Lung (tissue), 12 donors: ENCODE measurements around the gene SKIL. TPM values are rescaled to one million over a fixed set of nuclear protein-coding genes. Genes with fewer than 3 reads are reported as not detected.

Experiments
- ATAC-seq: fragments of 200-7000 bp; cut with Tn5 transposase; one replicate; pipeline ENCODE4 v1.9.1; 2020; ENCODE audit warnings: moderate number of reproducible peaks; ENCODE audit not compliant: insufficient read depth, low FRiP score
- DNase-seq, 3 donors: peaks; one replicate each; pipeline ENCODE4 v3.0.0-alpha.2; 2013 to 2017
- H3K27ac ChIP-seq, 2 donors: one replicate each; pipeline ENCODE4 v1.5.1; 2013; ENCODE audit warnings: mild to moderate bottlenecking in 2 of 2, moderate library complexity in 2 of 2, control low read depth in 1 of 2, inconsistent platforms in 1 of 2, low read depth in 1 of 2, low read length in 1 of 2
- H3K27me3 ChIP-seq, 3 donors: one replicate each; pipeline ENCODE4 v1.5.1; 2013; ENCODE audit warnings: low read length in 2 of 3; ENCODE audit not compliant: control insufficient read depth in 3 of 3, insufficient read depth in 3 of 3
- H3K36me3 ChIP-seq, 4 donors: one replicate each; pipeline ENCODE4 v1.5.1; 2013; ENCODE audit warnings: low read length in 4 of 4, mild to moderate bottlenecking in 1 of 4, moderate library complexity in 1 of 4; ENCODE audit not compliant: control insufficient read depth in 4 of 4, insufficient read depth in 4 of 4
- H3K4me1 ChIP-seq, 5 donors: one replicate each; pipeline ENCODE4 v1.5.1; 2013; ENCODE audit warnings: low read length in 5 of 5, mild to moderate bottlenecking in 2 of 5, moderate library complexity in 1 of 5; ENCODE audit not compliant: control insufficient read depth in 5 of 5, insufficient read depth in 5 of 5
- H3K4me3 ChIP-seq: one replicate; pipeline ENCODE4 v1.5.1; 2013; ENCODE audit warnings: mild to moderate bottlenecking, control low read depth, moderate library complexity
- H3K9ac ChIP-seq, 2 donors: one replicate each; pipeline ENCODE4 v1.5.1; 2013; ENCODE audit warnings: low read length in 2 of 2, control low read depth in 1 of 2; ENCODE audit not compliant: insufficient read depth in 1 of 2
- H3K9me3 ChIP-seq, 4 donors: one replicate each; pipeline ENCODE4 v1.5.1; 2013; ENCODE audit warnings: low read length in 3 of 4, mild to moderate bottlenecking in 1 of 4, moderate library complexity in 1 of 4; ENCODE audit not compliant: control insufficient read depth in 4 of 4, insufficient read depth in 3 of 4
- CTCF ChIP-seq: IDR thresholded peaks from 2 replicates; pipeline ENCODE4 v1.5.1; 2012; ENCODE audit warnings: mild to moderate bottlenecking; ENCODE audit errors: control extremely low read depth, extremely low read depth
- WGBS, 2 donors: extraction: QIAGEN DNeasy Blood & Tissue Kit; methylation state at CpG; one replicate each; pipeline ENCODE4 v1.1.7; 2013; 5-methylcytosine and 5-hydroxymethylcytosine counted together
- polyA plus RNA-seq, 2 donors: library from polyadenylated mRNA; stranded (reverse); fragments of 200-250 nt; gene quantifications; one replicate each; pipeline ENCODE4 v1.2.1, GENCODE V29; 2013
- total RNA-seq, 2 donors: library from RNA; depleted of rRNA in 1 of 2; stranded (reverse); fragments of >200 nt in 1 of 2; gene quantifications; one replicate each; pipeline ENCODE4 v1.2.1, GENCODE V29; 2014 to 2021
- donor health status: control.
- donor health status: control.
- donor health status: Bipolar disorder and iron deficiency.
- donor health status: healthy.
- donor health status: DM: yes; HTN: yes; CAD: no.

The SKIL gene
- total and polyA plus RNA-seq, 4 donors: 16.5 to 110 (median 38.5) TPM

- no peak for ATAC-seq
- Histone ChIP-seq H3K4me3 (no peak overlapping the region), H3K9ac (no peak overlapping the region), H3K9me3 (peaks cover 0 to 2% (median 0%) of the 10 kb centered on the region in 4 donors), H3K4me1 (peaks cover 9 to 32% (median 12%) of the 10 kb centered on the region in 5 donors), H3K27me3 (no peaks in the 10 kb centered on the region), H3K36me3 (peaks cover 3 to 23% (median 14%) of the 10 kb centered on the region in 4 donors), H3K27ac (no peak overlapping the region)
- DNase-seq: no peak
- WGBS, 2 donors: 71 to 82% methylated on average over 4 of the region's 4 CpGs
- no peak for TF ChIP-seq CTCF
Observed at GRCh38 chr3:170364965-170365364, 7.5 kb downstream of the SKIL start.

DNA sequence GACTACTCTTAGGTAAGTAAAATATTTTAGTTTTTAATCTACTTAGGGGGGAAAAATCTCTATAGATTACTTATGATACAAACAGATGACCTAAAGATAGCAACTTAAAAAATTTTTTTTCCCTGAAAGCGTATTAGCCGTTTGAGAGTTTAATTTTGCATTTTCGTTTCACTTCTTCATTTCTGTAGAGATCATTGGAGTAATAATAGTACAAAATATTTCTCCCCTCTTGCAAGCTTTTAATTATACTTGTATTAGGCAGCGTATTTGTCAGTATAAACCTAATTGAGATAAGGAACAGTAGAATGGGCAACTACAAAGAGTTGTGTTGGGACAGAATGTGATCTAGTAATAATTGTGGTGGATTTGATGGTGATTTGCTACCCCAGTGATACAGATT is 10.3 kb downstream of the SKIL start:
- no peak for ATAC-seq
- 70 to 72% methylated on average over 4 of the region's 4 CpGs for WGBS, 2 donors
- no peak for DNase-seq
- H3K4me3 ChIP-seq: no peak overlapping the region
- no peaks in the 10 kb centered on the region for H3K27me3 ChIP-seq
- no peak for TF ChIP-seq CTCF
- peaks cover 0 to 13% (median 3%) of the 10 kb centered on the region in 5 donors for H3K4me1 ChIP-seq
- peaks cover 0 to 8% (median 5%) of the 10 kb centered on the region in 4 donors for H3K36me3 ChIP-seq
- no peak overlapping the region for H3K27ac ChIP-seq
- H3K9me3 ChIP-seq: no peaks in the 10 kb centered on the region
- H3K9ac ChIP-seq: no peak overlapping the region

DNA sequence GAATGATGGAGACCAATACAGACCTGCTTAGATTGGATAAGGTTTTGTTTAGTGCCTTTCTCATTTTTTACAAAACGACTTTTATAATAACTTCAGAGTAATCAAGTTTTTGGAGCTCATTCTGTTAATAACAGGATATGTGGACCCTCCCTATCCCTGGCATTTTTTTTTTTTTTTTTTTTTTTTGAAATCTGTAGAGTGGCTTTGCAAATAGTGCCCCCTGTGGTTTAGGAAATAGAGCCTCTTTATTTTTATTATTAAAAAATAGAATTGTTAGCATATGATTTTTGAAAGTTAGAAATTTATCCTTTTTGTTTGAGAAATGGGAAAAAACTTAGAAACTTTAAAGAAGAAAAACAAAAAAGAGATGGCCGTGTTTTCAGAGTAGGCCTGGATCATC is 11.4 kb downstream of the SKIL start:
- Histone ChIP-seq H3K27ac (no peak overlapping the region), H3K4me3 (no peak overlapping the region), H3K9ac (no peak overlapping the region), H3K4me1 (peaks cover 0 to 13% (median 3%) of the 10 kb centered on the region in 5 donors), H3K36me3 (peaks cover 0 to 8% (median 2%) of the 10 kb centered on the region in 4 donors), H3K9me3 (no peaks in the 10 kb centered on the region), H3K27me3 (no peaks in the 10 kb centered on the region)
- DNase-seq (no peak), ATAC-seq (no peak)
- WGBS, 2 donors: 72 to 85% methylated on average over 2 of the region's 2 CpGs
- no peak for TF ChIP-seq CTCF

DNA sequence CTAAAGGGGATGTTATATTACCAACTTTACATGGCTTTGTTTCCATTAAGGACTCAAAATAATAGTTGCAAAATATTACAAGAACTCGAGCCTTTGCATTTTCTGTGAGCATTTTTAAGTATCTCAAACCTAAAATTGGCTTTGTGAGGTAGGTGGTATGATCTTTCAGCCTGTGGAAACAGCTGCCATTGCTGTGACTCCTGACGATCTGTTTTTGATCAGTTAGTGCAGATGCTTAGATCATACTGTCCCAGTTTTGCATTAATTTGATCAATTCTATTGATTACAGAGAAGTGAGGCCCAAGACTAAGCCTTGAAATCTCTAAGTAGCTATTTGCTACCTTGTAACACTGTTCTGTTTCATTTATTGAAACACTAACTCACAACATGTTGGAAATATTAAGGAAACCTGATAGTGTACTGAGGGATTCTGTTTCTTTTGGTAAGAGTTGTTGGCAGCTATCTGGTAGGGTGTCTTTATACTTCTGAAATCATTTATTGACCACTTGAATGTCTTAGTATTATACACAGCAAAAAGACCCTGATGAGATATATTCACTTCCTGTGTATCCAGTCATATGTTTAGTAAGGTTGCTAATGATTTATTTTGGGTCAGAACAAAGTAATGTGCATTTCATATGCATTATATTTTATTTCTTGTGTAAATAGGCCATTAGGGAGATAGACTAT is 14.8 kb downstream of the SKIL start:
- DNase-seq (no peak), ATAC-seq (no peak)
- Histone ChIP-seq H3K4me1 (peaks cover 0 to 20% (median 3%) of the 10 kb centered on the region in 5 donors), H3K9me3 (no peaks in the 10 kb centered on the region), H3K27ac (no peak overlapping the region), H3K4me3 (no peak overlapping the region), H3K27me3 (no peaks in the 10 kb centered on the region), H3K9ac (no peak overlapping the region), H3K36me3 (peaks cover 0 to 6% (median 0%) of the 10 kb centered on the region in 4 donors)
- WGBS, 2 donors: 69 to 80% methylated on average over 2 of the region's 2 CpGs
- TF ChIP-seq CTCF: no peak
